ENCODE results near the gene ADRM1. TPM values are rescaled to one million over a fixed set of nuclear protein-coding genes. Genes with fewer than 3 reads are reported as not detected.

ADRM1 gene
- total RNA-seq, 1 experiment from 2014 or later, result 659 TPM

DNA sequence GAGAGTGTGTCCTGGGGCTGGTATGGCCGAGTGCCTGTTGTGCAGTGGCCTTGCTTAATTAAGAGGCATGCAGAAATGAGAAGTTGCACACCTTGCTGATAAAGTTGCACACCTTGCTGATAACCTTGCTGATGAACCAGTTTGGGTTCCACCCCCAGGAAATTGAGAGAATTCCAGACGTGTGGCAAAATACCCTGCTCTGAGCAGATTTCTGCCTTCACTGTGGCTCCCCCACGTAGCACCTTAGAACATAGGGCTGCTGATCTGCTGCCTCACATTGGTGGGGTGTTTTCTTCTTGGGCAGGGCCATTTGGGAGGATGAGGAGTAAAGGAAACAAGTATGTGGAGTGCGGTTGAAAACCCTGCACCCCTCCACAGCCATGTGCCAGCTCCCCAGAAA is 22.5 kb upstream of the ADRM1 start:
- no peak for DNase-seq (ENCODE audit: low spot score)

DNA sequence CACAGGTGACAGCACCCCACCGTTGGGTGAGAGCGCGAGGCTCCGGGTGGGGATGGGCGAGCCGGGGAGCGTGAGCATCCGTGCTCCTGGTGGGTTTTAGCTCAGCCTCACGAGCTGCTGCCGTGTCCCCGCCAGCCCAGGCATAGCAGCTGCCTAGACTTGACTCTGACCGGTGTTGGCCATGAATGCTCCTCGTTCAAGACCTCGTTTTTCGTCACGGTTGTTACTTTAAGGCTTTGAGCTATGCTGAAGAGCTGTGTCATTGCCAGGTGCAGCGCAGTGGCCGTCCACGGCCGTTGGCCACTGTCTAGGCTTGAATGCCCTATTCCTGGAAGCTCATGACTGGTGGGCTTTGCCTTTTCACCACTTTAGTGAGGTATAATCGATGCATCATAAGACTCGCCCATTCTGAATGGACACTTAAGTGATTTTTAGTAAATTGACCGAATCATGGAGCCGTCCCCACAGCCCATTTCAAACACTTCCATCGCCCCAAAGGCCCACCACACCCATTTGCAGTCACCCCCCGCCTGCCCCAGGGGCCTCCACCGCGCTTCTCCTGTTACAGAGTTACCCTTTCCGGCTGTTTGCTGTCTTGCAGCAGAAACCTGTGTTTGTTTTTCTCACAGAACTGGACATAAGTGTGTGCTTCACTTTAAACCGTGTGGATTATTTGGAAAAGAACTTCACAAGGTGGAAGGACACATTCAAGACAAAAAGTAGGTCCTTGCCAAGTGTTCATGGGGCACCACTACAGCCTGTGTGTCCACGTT is 21.4 kb upstream of the ADRM1 start:
- DNase-seq (ENCODE audit: low spot score), result no peak

DNA sequence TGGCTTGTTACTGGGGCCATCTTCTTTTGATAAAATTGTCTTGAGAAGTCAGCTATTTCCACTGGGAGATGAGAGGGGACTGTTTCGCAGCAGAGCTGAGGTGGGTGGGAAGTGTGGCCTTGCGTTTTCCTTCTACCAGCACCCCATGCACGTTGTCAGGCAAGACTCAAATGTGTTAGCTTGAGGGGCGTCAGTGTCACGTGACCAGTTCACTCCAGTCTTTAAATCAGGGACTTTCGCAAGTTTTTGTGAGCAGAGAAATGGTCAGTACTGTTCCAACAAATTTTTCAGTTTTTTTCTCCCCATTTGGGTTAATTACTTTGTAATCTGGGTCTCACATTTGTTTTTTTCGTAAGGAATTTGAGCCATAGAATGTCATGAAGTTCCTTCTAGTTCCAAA is 20.7 kb upstream of the ADRM1 start:
- DNase-seq (ENCODE audit: low spot score), result no peak

DNA sequence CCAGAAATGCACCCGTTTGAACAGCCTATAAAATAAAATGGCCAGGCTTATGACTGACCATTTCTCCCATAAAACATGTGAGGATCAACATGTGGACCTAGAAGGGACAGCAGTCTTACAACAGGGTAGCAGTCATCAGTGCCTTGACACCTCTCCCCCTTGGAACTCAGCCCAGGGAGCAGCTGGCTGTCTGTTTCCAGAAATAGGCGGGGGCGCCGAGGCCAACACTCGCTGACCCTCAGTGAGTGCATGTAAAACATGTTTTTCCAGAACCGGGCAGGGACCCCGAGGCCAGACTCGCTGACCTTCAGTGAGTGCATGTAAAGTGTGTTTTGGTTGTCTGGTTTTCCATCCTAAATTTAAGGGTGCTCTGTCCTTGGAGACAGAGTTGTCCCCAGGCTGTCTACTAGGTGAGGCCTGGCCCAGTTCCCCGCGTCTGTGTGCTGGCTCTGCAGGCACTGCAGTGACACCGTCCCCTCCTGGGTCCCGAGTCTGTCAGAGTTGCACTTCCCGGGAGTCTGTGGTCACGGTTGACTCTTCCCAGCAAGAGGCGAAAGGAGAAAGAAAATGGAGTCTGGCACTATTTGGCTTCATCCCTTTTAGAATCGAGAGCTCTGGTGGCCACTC is 19.8 kb upstream of the ADRM1 start:
- DNase-seq (ENCODE audit: low spot score), result no peak

DNA sequence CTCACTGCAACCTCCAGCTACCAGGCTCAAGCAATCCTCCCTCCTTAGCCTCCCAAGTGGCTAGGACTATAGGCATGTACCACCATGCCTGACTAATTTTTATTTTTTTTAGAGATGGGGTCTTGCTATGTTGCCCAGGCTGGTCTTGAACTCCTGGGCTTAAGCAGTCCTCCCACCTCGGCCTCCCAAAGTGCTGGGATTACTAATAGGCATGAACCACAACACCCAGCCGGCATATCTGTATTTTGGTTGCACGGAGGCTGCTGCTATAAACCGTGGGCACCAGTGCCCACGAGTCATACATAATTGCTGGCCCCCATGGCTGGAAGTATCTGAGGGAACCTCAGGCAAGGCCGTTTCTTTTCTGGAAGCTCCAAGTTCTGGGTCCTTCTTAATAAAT is 18.3 kb upstream of the ADRM1 start:
- no peak for DNase-seq (ENCODE audit: low spot score)

DNA sequence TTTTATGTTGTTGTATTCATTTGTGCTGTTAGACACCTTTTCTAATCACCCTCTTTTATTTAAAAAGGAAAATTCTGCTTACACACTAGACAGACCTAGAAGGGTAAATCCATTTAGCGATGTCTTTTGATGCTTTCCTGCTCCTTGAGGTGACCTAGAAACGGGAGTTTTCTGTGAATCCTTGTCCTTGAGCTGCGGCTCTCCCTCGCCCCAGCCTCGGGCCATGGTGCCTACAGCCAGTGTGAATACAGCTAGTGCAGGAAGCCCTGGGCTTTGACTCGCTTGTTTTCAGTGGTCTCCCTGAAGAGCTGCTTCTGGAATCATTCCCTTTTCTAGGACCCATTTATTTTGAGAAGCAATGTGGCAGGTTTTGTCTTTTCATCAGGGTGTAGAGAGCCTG is 17.6 kb upstream of the ADRM1 start:
- no peak for DNase-seq (ENCODE audit: low spot score)

DNA sequence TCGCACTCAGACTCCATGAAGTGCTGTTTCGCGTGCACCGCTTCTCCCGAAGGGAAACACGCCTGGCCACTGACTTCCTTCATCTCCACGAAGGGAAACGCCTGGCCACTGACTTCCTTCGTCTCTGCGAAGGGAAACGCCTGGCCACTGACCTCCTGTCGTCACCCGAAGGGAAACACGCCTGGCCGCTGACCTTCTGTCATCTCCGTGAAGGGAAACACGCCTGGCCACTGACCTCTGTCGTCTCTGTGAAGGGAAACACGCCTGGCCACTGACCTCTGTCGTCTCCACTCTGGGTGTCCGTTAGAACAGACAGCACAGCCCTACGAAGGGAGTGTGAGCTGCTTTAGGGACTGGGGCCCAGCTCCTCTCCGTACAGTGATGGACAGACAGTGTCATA is 17.1 kb upstream of the ADRM1 start:
- DNase-seq (ENCODE audit: low spot score), result no peak

DNA sequence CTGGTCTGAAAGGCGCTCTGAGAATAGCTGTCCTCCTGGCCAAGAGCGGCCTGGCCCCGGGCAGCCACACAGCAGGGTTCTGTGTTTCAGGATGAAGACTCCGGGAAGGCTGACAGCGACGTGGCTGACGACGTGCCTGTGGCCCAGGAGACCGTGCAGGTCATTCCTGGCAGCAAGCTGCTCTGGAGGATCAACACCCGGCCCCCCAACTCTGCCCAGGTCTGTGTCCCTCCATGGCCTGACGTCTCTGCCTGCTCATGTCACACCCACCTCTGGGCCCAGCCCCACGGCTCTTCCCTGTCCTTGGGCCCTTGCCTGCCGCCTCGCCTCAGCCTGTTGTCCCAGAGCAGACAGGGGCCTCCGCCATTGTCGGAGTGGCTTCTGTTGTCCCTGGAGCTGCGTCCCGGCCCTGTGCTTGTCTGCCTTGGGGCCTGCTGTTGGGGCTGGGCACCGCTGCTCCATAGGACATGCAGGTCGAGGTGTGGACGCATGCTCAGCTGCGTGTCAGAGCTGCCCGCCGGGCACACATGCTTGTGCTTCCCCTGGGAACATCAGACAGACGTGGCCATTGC is 16.2 kb upstream of the ADRM1 start:
- DNase-seq (ENCODE audit: low spot score), result no peak

DNA sequence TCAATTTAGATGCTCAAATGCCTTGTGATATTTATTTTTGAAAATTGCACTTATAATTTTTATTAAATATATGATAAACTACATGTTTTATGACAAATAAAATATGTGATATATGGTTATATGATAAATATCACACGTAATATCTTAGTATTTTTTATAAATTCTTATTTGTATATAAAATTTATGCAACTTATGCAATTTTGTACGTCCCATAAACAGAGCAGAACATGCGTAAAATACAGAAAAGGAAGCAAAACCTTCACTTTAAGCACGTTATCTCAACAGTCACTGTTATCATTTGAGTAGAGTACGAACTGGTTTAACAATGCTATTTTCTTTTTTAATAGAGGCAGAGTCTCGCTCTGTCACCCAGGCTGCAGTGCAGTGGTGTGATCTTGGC is 15.7 kb upstream of the ADRM1 start:
- DNase-seq (ENCODE audit: low spot score), result no peak

DNA sequence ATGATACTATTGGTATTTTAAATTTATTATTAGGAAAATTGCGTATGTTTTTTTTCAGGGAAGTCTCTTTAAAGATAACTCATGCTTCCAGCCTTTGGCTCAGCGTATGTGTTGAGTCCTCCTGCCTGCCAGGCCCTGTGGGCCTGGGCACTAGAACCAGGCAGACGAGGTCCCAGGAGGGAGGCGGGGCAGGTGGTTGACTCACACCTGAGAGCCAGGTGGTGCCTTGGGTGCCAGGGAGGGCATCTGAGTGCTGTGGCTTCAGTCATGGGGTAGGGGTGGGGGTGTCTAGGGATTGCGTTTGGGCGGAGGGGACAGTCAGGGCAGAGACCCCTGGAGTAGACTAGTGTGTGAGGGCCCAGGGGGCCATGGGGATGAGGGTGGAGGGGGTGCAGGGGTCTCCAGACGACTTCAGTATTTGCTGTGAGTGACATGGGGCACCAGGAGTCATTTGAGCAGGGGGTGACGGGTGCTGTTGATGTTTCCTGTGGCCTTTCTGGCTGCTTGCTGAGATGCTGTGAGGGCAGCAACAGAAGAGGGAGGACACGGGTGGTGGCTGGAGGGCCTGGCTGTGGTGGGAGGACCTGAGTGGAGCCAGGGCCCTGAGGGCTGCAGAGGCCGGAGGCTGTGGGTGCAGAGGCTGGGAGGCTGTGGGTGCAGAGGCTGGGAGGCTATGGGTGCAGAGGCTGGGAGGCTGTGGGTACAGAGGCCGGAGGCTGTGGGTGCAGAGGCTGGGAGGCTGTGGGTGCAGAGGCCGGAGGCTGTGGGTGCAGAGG is 14.8 kb upstream of the ADRM1 start:
- DNase-seq (ENCODE audit: low spot score), result no peak

DNA sequence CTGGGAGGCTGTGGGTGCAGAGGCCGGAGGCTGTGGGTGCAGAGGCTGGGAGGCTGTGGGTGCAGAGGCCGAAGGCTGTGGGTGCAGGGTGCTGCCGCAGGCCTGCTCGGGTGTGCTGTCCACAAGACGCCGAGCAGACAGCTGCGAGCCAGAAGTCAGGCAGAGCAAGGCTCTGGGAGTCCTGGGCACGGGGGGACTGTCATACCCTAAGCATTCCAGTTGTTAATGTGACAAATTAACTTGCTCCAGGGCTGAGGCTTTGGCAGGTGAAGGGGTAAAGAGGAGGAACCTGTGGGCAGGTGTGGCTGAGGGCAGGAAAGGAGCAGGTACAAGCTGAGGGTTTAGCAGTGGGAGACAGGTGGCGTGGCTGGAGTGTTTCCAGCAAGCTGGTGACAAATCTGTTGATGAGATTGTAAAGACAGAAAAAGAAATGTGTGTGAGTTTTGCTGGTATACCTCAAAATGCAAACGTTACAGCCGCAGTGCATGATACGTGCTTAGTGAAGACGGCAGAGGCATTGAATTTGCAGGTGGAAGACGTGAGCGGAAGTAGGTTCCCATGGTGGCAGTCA is 14.2 kb upstream of the ADRM1 start:
- DNase-seq (ENCODE audit: low spot score), result no peak

DNA sequence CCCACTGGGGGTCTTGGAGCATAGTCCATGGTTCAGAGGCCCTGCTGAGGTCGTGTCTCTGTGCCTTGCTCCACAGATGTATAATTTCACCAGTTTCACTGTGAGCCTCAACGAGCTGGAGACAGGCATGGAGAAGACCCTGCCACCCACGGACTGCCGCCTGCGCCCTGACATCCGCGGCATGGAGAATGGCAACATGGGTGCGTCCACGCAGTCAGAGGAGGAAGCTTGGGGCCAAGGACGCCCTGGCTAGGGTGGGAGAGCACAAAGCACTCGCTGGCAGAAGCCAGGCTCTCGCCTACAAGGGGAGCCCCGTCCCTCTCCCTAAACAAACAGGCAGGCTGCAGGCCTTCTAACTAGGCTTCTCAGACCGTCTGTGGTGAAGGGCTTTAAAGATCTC is 13.7 kb upstream of the ADRM1 start:
- no peak for DNase-seq (ENCODE audit: low spot score)

DNA sequence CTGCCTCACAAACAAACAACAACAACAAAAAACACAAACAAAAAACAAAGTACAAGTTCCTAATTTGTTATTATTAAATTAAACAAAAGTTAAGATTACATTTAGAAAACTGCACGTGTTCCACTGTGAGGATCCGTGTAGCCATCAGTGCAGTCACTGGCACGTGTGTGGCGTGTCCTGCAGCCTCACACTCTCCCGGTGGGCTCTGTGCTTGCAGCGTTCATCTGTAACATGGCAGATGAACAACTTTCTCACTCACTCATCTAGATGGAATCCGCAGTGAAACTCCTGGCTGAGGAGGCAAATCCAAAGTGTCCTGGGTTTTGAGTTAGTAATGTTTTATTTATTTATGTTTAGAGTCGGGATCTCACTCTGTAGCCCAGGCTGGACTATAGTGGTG is 12.9 kb upstream of the ADRM1 start:
- no peak for DNase-seq (ENCODE audit: low spot score)

DNA sequence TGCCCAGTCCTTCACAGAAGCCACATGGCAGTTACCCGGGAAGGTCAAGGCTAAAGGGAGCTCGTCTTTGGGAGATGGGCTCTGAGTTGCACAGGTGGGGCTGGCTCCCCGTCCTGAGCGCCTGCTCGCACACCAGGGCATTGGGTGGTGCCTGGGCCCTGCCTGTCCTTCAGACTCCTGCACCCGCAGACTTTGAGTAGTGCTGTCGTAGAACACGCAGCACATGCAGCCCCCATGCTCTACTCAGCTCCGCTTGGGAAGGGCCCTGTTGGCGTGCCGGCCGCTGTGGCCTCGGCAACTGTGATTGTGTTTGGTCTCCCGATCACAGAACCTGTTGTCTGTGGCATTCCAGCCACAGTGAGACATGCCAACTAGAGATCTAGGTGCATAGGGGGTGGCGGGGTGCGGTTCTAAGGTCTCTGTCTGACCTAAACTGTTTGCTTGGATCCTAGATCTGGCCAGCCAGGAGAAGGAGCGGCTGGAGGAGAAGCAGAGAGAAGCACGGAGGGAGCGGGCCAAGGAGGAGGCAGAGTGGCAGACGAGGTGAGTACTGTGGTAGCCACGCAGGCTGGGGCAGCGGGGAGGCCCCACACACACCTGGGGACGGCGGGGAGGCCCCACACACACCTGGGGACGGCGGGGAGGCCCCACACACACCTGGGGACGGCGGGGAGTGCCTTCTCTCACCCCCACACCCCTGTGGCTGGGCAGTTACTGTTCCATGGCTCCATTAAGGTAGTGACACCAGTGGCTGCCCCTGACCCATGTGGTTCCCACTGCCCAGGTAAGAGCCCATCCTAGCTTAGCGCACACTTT is 11.3 kb upstream of the ADRM1 start:
- DNase-seq (ENCODE audit: low spot score), result no peak

DNA sequence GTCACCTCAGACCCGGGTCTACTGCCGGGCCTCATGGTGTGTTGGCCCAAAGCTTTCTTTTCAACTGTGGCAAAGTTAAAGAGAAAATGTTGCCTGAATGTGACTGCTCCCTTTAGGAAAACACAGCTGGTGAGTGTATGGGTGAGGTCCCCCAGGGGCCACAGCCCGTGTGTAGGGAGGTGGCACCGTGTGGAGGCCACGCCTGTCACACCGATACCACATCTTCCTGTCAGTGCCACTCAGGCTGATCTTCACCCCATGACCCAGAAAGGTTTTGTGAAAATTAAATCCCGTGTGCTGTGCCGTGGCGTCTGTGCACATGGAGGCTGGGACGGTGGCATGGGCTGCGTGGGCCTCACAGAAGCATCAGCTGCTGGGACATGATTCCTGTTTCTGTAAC is 10.7 kb upstream of the ADRM1 start:
- no peak for DNase-seq (ENCODE audit: low spot score)

DNA sequence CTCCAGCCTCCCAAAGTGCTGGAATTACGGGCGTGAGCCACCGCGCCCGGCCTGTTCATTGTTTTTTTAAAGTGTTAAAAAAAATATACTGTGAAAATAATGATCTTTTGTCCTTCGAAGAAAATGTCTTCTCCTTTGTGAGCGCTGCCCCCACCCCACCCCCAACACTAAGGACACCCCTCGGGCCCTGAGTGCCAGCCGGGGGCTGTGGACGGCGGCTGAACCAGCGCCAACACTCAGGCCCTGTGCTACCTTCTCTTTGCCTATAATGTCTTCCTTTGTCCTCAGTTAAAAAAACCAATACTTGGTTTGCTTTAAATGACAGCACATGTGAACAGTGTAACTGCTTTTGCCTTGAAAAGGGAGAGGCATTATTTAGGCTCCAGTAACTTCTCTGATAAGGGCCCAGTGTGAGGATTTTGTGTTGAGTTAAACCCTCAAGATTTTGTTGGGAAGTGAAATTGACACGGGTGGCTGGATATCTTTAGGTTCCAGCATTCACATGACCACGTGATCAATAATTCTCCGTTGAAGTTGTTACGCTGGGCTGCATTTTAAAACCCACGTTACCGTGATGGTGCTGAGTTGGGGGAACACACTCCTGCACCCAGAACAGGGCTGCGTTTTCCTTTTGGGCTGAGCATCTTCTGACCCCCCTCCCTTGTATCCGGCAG is 9.5 kb upstream of the ADRM1 start:
- DNase-seq (ENCODE audit: low spot score), result no peak

DNA sequence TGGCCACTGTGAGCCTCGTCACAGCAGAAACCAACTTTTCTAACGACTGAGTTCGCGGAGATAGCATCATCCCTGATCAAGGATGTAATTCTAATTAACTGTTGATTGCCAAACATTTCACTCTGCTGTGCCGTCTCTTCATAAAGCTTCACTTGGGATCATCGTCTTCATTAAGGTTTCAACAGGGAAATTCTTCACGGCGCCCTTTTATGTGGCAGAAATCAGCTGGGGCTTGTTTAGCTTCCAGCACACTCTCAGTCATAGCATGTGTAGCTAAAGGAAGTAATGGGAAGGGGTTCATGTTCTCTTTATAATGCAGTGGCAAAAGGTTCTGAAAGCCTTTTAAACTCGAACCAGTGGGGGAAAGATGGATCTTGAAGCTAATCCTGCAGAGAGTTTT is 8.9 kb upstream of the ADRM1 start:
- DNase-seq (ENCODE audit: low spot score), result no peak

DNA sequence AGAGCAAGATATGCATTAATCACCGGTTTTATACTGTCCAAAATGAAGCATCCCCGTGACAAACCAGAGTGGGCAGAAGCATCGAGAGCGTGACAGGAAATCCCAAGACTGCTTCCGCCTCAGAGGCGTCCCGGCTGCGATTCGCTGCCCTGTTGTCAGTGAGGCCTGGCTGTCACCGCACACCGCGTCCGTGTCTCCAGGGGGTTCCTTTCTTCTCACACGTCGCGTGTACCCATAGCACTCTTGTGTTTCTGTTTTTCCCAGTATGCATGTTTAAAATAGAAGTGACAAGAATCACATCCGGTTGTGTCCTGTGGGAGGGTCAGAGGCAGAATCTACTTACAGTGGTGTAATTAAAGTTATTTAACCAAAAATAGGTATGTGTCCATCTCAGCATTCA is 8.3 kb upstream of the ADRM1 start:
- DNase-seq (ENCODE audit: low spot score), result no peak

DNA sequence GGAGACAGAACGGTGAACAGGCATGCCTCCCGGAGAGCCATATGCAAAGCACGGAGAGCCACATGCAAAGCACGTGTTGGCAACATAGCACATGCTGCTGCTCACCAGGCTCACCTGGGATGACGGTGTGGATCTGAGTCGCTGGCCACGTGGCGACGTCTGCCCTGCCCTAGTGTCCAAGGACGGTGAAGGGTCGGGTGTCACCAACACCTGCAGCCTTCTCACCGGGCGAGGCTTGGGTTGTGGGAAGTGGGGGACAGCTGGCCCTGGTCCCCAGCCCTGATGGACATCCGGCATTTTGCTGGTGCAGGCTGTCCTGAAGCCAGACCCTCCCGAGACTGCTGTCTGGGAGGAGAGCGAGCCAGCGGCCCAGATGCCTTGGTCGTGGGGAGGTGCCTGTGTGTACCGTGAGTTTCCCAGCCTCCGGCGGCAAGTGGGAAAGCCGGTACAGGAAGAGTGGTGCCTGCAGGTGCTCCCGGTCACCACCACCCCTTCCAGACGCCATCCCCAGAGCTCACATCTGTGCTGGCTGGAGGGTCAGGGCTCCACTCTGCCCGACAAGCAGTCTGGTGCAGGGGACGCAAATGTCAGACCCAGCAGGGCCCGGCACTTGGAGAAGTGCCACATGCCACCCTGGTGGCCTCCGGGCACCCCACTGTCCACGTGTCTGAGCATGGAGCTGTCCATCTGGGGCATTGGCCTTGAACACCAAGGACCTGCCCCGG is 5.9 kb upstream of the ADRM1 start:
- no peak for DNase-seq (ENCODE audit: low spot score)
